Activated CD4-positive, alpha-beta T cell treated with anti-CD3 and anti-CD28 coated beads, Interleukin-2, amount 50 U/mL, for 48 hours (primary cell): Measurements from ENCODE around the gene ZZZ3.
"Not testable (repeated sequence)": the region's sequence is repeated elsewhere in the genome, so short reads cannot be mapped to it uniquely, and the experiment has no call there.

Source experiments
- DNase-seq, 2 experiments: peaks; one replicate each; pipeline ENCODE4 v3.0.0-alpha.2; 2020

ZZZ3 gene

GRCh38 chr1:77668924-77669449 lies 13.5 kb downstream of the ZZZ3 start:
- DNase-seq: no peak

GRCh38 chr1:77664939-77665516 lies 17.4 kb downstream of the ZZZ3 start:
- no peak for DNase-seq

GRCh38 chr1:77661696-77662095 lies 20.8 kb downstream of the ZZZ3 start:
- DNase-seq: no peak

GRCh38 chr1:77659879-77660593 lies 22.4 kb downstream of the ZZZ3 start:
- no peak for DNase-seq

- DNase-seq: no peak
These were observed 24.2 kb downstream of the ZZZ3 start for GRCh38 chr1:77658271-77658670.

GRCh38 chr1:77655431-77655974 lies 27.0 kb downstream of the ZZZ3 start:
- no peak for DNase-seq

- no peak for DNase-seq
These were observed 29.4 kb downstream of the ZZZ3 start for GRCh38 chr1:77652970-77653516.

- DNase-seq: no peak
These were observed 30.2 kb downstream of the ZZZ3 start for GRCh38 chr1:77652268-77652667.

GRCh38 chr1:77649127-77649526 lies 33.3 kb downstream of the ZZZ3 start:
- DNase-seq: no peak

GRCh38 chr1:77646224-77646623 lies 36.2 kb downstream of the ZZZ3 start:
- DNase-seq: not testable (repeated sequence)

GRCh38 chr1:77643456-77643855 lies 39.0 kb downstream of the ZZZ3 start:
- no peak for DNase-seq

- no peak for DNase-seq
These were observed 39.5 kb downstream of the ZZZ3 start for GRCh38 chr1:77642941-77643340.

GRCh38 chr1:77642196-77642595 lies 40.3 kb downstream of the ZZZ3 start:
- DNase-seq: no peak

- no peak for DNase-seq
These were observed 42.8 kb downstream of the ZZZ3 start for GRCh38 chr1:77639557-77640069.

- DNase-seq: no peak
These were observed 43.4 kb downstream of the ZZZ3 start for GRCh38 chr1:77639056-77639455.

GRCh38 chr1:77636864-77637263 lies 45.6 kb downstream of the ZZZ3 start:
- no peak for DNase-seq
